Pulmonary artery endothelial cell (primary cell): ENCODE measurements around the gene RNF168. TPM values are rescaled to one million over a fixed set of nuclear protein-coding genes. Genes with fewer than 3 reads are reported as not detected.
"Not testable (repeated sequence)": the region's sequence is repeated elsewhere in the genome, so short reads cannot be mapped to it uniquely, and the experiment has no call there.

Experiments used
- DNase-seq: peaks from one replicate; pipeline ENCODE4 v3.0.0-alpha.2; 2011; ENCODE audit warnings: low read depth, low spot score
- total RNA-seq: library from RNA; depleted of rRNA; stranded (reverse); fragments of >200 nt; gene quantifications from 2 replicates; pipeline ENCODE4 v1.2.3, GENCODE V29; 2014

RNF168 gene
- total RNA-seq, 1 donor from 2014 or later, result 26.4 TPM

DNA sequence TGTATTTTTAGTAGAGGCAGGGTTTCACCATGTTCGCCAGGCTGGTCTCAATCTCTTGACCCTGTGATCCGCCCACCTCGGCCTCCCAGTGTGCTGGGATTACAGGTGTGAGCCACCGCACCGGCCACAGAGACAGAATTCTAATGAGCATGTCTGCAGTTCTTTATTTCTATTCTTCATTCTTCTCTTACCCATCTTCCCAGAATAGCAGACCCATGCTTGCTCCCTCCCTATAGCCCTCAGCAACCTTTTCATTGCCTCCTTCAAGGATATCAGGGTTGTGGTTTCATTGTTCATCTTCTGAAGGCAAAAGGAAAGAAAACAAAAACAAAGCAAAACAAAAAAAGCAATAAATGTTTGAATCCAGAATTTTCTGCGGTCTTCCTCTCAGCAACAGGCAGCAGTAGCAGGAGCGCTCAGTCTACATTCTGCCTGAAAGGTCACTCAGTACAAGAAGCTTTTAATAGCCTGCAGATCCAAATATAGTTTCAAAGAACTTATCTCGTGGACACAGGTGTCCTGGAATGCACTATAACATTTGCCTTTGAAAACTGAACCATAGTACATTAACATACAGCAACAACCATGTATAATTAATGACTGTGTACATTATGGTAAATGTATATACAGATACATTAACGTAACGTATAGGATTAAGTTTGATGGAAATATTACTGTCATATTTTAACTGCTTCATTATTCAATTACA is 11.5 kb upstream of the RNF168 start, which contains the start of gene SMCO1:
Gene SMCO1 (minus strand): TSS at position 434 of the 709 bp plus-strand sequence. CDS start 137 bp downstream, at position 297.
- no peak for DNase-seq

DNA sequence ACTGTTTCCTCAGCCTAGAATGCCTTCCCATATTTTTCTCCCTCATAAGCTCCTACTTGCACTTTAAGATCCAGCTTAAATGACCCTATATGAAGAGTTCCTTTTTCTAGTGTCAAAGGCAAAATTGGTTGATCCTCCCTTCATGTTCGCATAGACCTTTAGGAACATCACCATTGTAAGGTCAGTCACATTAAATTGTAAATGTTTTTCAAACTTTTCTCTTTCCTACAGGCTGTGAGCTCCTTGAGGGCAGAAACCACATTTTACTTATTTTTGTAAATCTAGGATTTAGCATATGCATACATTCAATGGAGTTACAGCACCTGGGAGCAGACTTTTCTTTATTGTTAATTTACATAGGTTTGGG is 10.8 kb upstream of the RNF168 start:
- no peak for DNase-seq

DNA sequence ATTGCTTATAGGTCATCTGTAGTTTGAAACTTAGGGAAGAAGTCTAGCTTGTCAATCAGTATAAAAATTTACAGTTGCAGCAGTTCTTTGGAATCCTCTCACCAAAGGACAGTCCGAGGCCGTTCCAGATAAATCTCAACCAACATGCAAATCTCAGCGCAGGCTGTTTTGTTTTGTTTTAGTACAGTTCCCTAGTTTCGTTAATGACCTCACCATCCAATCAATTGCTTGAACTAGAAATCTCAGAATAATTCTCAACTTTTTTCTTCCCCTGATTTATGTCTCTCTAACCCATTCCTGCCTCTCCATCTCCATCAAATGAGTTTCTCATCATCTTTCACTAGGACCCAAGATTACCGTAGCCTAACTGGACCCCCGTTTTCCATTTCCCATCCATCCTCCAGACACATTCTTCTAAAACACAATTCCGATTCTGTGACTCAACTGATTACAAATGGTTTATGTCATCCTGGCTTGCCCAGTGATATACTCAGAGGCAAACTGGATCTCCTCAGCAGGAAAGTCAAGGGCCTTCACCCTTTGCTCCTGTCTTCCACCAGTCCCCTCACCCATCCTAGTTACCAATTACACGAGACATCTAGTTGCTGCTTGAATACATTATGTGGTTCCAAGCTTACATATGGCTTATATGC is 10.3 kb upstream of the RNF168 start:
- no peak for DNase-seq

DNA sequence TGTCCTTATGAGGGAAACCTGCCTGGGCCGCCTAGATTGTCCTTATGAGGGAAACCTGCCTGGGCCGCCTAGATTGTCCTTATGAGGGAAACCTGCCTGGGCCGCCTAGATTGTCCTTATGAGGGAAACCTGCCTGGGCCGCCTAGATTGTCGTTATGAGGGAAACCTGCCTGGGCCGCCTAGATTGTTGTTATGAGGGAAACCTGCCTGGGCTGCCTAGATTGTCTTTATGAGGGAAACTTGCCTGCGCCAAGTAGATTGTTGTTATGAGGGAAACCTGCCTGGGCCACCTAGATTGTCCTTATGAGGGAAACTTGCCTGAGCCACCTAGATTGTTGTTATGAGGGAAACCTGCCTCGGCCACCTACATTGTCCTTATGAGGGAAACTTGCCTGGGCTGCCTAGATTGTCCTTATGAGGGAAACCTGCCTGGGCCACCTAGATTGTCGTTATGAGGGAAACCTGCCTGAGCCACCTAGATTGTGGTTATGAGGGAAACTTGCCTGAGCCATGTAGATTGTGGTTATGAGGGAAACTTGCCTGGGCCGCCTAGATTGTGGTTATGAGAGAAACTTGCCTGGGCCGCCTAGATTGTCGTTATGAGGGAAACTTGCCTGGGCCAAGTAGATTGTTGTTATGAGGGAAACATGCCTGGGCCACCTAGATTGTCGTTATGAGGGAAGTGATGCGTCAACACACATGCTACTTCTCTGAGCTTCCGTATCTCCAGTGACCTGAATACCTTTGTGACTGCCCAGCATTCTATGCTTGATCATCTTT is 8.3 kb upstream of the RNF168 start:
- not testable (repeated sequence) for DNase-seq

DNA sequence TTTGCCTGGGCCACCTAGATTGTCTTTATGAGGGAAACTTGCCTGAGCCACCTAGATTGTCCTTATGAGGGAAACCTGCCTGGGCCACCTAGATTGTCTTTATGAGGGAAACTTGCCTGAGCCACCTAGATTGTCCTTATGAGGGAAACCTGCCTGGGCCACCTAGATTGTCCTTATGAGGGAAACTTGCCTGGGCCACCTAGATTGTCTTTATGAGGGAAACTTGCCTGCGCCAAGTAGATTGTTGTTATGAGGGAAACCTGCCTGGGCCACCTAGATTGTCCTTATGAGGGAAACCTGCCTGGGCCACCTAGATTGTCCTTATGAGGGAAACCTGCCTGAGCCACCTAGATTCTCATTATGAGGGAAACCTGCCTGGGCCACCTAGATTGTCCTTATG is 7.5 kb upstream of the RNF168 start:
- not testable (repeated sequence) for DNase-seq

DNA sequence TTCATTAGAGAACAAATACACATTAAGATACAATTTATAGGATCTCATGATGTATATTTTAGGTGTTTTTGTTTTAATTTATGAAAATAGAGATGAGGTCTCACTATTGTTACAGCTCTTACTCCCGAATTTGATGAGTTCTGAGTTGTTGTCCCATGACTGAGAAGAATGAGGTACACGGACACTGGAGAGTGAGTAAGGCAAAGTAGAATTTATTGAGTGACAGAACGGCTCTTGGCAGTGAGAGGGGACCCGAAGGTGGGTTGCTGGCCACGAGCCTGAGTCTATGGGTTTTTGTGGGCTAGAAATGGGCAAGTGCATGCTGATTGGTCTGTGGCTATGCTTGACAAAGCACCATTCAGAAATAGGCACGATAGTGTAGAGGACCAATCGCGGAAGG is 3.1 kb upstream of the RNF168 start:
- no peak for DNase-seq

DNA sequence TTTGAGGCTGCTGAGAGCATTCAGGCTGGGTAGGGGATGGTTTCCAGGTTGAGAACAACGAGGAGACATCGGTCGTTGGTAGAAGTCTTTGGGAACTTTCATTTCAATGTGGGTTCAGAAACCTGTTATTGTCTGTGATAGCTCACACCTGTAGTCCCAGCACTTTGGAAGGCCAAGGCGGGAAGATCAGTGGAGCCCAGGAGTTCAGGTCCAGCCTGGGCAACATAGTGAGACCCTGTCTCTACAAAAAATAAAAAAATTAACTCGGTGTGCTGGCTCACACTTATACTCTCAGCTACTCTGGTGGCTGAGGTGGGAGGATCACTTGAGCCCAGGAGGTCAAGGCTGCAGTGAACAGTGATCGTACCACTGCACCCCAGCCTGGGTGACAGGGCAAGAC is 988 bp upstream of the RNF168 start:
- no peak for DNase-seq

DNA sequence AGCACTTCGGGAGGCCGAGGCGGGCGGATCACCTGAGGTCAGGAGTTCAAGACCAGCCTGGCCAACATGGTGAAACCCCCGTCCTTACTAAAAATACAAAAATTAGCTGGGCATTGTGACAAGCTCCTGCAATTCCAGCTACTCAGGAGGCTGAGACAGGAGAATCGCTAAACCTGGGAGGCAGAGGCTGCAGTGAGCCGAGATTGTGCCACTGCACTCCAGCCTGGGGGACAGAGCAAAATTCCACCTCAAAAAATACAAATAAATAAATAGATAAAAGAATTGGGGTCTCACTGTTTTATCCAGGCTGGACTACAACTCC is 470 bp upstream of the RNF168 start:
- not testable (repeated sequence) for DNase-seq

DNA sequence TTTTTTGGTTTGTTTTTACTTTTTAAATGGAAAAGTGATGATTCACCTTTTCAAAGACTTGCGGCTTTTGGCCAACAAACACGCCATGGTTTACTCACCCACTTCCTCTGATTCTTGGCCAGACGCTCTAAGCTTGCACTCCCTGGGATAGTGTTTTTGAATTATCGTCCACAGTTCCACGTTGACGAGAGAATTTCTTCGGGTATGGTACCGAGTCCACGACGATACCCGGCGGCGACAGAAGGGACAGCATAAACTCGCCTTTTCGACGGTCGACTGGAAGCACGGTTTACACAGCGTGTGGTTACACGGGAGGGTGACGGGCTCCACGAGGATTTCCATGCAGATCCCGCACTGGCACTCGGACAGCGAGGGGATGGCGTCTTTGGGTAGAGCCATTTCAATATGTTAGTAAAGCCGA is 783 bp downstream of the RNF168 start:
- peak; percentile 71 for DNase-seq

DNA sequence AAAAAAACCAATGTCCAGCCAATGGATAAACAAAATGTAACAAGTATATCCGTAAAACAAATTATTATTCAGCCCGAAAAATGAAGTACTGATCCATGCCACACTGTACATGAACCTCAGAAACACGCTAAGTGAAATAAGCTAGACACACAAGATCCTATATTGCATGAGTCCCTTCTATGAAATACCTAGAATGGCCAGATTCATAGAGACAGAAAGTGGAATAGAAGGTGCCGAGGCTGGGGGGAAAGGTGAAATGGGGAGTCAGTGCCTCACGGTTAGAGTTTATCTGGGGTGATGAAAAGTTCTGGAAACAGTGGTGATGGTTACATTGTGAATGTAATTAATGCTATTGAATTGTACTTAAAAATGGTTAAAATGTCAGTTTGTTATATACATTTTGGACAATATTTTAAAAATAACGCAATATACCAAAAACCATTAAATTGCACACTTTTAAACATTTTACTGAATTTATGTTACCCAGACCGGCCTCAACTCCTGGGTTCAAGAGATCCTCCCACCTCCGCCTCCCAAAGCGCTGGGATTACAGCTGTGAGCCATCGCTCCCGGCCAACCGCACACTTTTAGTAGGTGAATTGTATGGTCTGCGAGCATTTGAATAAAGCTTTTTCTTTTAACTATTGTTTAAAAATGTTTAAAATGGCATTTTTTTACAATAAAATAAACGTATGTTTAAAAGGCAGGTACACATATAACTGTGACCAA is 2.1 kb downstream of the RNF168 start:
- DNase-seq, result no peak

DNA sequence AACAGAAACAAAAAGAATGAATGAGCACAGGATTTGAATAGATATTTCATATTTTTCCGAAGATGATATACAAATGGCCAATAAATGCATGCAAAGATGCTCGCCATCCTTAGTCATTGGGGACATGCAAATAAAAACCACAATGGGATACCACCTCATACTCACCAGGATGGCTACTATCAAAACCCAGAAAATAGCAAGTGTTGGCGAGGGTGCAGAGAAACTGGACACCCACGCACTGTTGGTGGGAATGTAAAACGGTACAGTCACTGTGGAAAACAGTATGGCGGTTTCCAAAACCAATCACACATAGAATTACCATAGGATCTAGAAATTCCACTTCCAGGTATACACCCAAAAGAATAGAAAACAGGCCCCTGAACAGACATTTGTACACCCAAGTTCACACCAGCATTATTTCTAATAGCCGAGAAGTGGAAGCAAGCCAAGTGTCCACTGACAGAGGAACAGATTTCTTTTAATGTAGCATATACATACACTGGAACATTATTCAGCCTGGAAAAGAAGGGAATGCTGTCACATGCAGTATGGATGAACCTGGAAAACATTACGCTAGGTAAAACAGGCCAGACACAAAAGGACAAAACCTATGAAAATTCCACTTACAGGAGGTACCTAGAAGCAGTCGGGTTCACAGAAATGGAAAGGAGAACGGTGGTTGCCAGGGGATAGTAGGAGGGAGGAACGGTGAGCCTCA is 3.6 kb downstream of the RNF168 start:
- no peak for DNase-seq

DNA sequence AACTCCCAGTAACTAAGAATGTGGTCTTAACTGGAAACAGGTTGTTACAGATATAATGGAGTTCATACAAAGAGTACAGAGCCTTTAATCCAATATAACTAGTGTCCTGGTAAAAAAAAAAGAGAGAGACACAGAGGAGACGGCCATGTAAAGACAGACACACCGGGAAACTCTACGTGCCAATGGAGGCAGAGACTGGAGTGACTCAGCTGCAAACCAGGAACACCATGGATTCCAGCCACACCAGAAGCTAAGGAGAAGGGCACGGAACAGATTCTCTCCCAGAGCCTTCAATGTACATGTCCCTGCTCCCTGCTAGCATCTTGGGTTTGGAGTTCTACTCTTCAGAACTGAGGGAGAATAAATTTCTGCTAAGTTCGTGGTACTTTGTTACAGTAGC is 4.5 kb downstream of the RNF168 start:
- no peak for DNase-seq

DNA sequence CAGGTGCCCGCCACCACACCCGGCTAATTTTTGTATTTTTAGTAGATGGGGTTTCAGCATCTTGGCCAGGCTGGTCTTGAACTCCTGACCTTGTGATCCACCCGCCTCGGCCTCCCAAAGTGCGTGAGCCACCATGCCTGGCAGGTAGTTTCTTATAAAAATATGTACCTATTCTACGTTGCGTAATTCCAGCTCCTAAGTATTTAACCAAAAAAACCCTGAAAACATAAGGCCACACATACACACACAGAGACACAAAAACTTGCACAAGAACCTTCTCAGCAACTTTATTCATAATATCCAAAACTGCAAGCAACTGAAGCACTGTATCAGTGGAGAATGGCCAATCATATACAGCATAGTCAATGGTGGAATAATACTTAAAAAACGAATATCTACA is 5.3 kb downstream of the RNF168 start:
- no peak for DNase-seq

DNA sequence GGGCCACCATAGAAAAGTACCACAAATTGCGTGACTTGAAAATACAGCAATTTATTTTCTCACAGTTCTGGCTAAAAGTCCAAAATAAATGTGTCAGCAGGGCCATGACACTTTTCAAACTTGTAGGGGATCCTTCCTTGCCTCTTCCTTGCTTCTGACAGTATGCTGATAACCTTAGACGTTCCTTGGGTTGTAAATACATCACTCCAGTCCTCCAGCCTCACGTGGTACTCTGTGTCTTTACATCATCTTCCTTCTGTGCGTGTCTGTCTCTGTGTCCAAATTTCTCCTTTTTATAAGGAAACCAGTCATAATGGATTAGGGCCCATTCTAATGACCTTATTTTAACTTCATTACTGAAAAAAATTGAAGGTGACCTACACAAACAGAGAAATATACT is 7.4 kb downstream of the RNF168 start:
- DNase-seq, result no peak

DNA sequence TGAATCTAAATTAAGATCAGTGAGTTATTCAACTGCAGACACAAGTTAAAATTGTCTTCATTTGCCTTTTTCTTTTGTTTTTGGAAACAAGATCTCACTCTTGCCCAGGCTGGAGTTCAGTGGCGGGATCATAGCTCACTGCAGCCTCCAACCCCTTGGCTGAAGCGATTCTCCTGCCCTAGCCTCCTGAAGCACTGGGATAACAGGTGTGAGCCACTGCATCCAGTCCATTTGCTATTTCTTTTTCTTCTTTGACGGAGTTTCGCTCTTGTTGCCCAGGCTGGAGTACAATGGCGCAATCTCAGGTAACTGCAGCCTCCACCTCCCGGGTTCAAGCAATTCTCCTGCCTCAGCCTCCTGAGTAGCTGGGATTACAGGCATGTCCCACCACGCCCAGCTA is 10.3 kb downstream of the RNF168 start:
- DNase-seq, result no peak

DNA sequence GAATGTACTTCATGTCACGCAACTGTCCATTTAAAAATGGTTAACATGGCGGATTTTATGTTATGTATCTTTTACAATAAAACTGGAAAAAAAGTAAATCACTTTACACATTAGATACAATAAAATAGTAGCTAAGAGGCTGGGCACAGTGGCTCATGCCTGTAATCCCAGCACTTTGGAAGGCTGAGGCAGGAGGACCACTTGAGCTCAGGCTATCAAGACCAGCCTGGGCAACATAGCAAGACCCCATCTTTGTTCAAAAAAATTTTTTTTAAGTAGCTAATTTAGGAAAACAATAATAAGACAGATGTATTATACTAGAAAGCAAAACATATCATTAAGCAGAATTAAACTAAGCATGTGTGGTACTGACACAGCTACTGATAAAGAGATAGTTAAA is 11.5 kb downstream of the RNF168 start:
- DNase-seq, result no peak

DNA sequence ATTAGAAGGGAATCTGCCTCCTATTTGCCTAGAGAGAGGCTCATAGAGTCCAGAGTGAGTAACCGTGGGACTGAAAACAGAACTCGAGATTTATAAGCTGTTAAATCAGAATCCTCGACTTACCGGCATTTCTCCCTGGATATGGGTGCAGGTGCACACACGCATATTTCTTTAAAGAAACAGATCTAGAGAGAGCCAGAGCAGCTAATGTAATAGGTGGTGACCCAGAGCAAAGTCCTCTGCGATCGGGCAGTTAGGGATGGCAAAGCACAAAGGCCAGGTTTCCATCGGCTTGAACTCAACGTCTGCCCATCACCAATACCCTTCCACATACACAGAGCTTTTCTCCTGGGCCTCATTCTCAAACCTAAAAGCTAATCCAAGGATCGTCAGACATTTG is 13.8 kb downstream of the RNF168 start:
- DNase-seq, result no peak

DNA sequence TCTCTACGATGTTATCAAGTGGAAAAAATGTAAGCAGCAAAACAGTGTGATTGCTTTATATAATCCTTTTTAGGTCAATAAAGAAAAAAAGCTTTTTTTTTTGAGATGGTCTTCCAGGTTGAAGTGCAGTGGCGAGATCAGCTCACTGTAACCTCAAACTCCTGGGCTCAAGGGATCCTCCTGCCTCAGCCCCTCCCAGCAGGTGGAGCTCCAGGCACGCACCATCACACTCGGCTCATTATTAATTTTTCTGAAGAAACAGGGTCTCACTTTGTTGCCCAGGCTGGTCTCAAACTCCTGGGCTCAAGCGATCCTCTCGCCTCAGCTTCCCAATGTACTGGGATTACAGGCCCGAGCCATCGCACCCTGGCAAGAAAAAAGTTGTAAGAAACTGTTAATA is 17.3 kb downstream of the RNF168 start:
- DNase-seq, result no peak

DNA sequence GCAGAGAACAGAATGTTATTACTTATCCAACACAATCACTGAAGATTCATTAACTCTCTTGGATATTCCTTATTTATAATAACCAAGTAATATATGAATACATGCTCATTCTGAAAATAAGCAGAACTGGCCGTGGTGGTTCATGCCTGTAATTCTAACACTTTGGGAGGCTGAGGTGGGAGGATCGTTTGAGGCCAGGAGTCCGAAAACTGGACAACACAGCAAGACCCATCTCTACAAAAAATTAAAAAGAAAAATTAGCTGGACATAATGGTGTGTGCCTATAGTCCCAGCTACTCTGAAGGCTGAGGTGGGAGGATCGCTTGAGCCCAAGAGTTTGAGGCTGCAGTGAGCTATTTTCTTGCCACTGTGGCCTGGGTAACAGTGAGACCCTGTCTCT is 25.9 kb downstream of the RNF168 start:
- DNase-seq, result no peak

DNA sequence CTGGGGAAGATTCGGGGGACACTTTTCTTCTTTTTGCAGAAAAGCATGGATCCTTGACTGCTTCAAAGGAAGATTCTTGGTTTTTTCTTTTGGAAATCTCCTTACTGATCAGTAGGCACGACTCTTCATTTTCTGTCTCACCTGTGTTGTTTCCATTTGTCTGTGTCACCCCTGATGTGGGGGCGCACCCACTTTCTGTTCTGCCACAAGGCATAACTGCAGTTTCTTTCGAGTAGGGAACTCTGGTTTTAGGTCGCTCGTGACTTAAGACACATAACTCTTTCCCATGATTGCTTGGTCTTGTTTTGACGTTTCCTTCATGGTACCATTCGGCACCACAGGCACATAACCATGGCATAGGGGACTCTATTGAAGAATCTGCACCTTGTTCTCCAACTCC is 31.3 kb downstream of the RNF168 start:
- no peak for DNase-seq

DNA sequence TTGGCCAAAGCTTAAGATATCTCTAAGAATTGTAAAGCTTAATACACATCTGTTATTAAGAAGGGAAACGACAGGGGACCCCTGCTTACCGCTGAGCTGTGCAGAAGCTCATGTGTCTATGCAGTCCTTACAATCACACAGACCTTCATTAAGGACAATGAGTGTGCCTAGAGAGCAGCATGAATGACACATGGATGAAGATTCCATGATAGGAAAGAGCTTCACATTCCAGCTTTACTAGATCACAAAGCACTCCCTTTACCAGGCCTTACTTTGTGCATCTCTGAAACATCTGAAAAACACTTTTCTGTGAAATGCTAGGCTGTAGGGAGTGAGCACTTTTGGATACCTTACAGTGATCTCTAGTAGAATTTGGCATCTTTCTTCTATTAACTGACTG is 32.0 kb downstream of the RNF168 start:
- DNase-seq, result no peak
